NCI-H446 treated with DMSO at 0.1 percent for 48 hours (cell line): Measurements from ENCODE around the gene METAP1D.

ENCODE experiments used
- DNase-seq: peaks from one replicate; lab custom pipeline; 2025; lab: John Stamatoyannopoulos, UW

Gene METAP1D

GRCh38 chr2:172080641-172081220 lies 81.0 kb downstream of the METAP1D start:
- no peak for DNase-seq

- no peak for DNase-seq
Observed at GRCh38 chr2:172081221-172082022, 81.7 kb downstream of the METAP1D start.

DNA sequence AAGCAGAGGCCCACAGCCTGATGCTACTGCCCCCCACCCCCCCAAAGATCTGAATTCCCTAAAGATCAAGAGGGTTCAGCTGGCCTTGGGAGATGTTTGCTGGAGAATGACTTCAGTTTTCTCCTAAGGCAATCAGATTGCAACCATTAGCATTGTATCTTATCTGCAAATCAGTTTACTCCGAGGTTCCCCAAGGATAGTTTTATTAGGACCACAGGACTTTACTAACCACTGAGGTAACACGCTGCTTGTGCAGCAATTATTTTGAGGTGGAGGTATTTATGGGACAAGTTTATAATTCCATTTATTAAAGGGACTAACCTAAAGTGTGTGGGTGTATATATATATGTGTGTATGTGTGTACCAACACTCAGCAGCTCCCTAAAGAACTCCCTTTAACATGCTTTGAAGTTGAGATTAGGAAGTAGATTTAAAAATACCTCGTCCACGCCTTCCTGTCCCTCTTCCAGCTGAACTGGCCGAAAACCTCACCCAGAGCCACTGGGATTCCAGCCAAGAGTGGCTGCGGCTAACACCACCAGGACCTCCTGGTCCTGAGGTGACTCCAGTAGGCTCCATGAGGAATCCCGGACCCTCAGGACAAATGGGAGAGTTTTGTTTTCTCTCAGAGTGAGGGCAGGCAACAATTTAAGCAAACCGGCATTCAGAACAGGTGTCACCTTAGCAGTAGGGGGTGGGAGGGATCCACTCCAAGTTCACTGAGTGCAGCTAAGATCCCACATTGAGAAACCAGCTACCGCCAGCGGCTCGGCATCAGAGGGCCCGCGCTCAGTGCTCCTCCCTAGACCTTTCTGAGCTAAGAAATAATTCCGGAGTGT lies 82.6 kb downstream of the METAP1D start:
- DNase-seq = no peak

GRCh38 chr2:172082944-172083627 lies 83.3 kb downstream of the METAP1D start:
- no peak for DNase-seq

- no peak for DNase-seq
Observed at GRCh38 chr2:172083628-172084394, 84.1 kb downstream of the METAP1D start.

GRCh38 chr2:172084395-172084644 lies 84.6 kb downstream of the METAP1D start:
- no peak for DNase-seq

DNA sequence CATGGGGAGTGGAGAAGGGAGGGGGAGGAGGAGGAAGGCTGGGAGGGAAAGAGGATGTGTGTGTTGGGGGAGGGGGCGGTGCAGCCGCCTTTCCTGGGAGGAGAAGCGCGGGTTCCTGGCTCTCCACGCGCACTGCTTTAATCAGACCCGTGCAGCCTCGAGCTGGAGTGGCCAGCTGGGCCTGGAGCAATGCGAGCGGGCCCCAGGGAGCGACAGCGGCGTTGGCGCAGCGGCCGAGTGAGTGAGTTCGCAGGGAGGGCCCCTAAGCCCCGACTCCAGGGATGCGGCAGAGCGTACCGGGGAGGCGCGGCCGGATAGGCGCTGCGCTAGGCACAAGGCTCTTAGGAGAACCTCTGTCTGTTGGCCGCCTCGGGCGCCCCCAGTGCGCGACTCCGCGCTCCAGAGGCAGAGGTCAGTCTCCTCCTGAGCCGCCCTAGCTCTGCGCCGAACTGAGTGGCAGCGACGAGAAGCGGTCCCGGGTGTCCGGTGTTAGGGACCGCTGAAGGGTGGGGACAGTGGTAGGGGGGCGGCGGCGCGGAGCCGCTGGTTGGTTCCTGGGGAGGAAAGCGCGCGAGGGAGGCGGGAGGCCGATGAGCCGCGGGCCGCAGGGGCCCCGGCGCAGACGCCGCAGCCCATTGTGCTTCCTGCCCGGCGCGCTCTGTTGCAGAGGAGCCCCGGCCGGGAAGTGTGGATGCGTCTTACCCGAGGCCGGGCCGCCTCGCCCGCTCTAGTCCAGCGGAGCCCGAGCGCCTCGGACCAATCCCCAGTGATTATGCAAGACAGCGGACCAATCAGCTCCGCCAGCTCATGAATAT lies 85.1 kb downstream of the METAP1D start:
- peak; percentile 90 for DNase-seq

- DNase-seq = no peak
Observed at GRCh38 chr2:172085460-172086159, 85.9 kb downstream of the METAP1D start, which contains the start of gene DLX1. Gene DLX1 (plus strand): TSS chr2:172085507. CDS start chr2:172085678, 171 bp downstream.

DNA sequence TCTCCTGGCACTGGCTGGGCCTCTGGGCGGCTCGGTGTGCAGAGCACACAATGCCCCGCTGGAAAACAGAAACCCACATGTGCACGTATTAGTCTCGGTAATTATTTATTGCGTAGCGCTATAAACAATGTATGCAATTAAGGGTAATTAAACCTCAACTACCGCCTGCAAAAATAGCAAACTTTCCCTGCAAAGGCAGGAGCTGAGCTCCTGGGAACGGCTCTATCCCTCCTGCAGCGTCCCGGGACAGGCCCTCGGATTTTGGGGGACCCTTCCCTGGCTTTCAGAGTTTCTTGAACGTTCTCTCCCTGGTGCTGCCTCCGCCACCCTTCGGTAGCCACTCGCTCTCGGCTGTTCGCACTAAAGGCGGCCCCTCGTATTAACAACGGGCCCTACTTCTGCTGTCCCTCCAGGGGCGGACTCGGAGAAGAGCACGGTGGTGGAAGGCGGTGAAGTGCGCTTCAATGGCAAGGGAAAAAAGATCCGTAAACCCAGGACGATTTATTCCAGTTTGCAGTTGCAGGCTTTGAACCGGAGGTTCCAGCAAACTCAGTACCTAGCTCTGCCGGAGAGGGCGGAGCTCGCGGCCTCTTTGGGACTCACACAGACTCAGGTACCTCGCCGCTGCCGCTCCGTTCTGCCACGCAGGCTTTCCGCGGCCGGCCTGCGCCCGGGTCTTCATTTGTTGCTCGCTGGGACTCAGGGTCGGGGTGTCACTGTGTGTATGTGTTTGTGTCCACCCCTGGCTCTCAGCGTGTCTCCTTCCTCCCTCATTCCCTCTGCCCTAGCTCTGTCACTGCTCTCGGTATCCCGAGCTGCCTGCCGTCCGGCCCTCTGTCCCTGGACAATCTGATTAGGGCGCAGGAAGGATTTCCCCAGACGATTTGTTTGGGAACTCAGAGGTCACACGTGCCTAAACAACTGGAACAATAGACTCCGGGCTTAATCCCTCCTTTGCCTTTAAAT lies 86.8 kb downstream of the METAP1D start:
- DNase-seq = peak; percentile 12

GRCh38 chr2:172087207-172087779 lies 87.5 kb downstream of the METAP1D start:
- no peak for DNase-seq

- DNase-seq = no peak
Observed at GRCh38 chr2:172087780-172088244, 88.1 kb downstream of the METAP1D start.

GRCh38 chr2:172088245-172089004 lies 88.7 kb downstream of the METAP1D start:
- DNase-seq = no peak

DNA sequence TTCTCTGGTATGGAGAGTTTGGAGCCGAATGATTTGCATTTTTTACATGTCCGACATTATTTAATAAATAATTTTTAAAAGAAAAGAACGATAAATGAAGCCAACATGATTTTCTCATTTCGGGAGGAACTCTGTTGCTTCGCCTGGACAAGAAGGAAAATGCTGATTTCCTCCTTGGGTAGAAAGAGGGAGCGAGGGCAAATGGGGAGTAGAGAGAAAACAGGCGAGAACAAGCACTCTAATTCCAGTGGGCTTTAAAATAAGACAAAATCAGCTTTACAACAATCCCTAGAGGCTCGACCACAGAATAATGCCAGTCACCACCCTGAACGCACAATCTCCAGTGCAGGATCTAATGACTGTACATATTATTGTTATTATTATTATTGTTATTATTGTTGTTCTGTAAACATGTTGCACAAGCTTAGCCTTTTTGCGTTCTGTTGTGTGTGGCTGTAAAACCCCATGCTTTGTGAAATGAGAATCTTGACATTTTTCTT lies 89.3 kb downstream of the METAP1D start:
- DNase-seq = no peak

- no peak for DNase-seq
Observed at GRCh38 chr2:172089633-172090032, 89.9 kb downstream of the METAP1D start.

- no peak for DNase-seq
Observed at GRCh38 chr2:172090044-172090961, 90.5 kb downstream of the METAP1D start.

DNA sequence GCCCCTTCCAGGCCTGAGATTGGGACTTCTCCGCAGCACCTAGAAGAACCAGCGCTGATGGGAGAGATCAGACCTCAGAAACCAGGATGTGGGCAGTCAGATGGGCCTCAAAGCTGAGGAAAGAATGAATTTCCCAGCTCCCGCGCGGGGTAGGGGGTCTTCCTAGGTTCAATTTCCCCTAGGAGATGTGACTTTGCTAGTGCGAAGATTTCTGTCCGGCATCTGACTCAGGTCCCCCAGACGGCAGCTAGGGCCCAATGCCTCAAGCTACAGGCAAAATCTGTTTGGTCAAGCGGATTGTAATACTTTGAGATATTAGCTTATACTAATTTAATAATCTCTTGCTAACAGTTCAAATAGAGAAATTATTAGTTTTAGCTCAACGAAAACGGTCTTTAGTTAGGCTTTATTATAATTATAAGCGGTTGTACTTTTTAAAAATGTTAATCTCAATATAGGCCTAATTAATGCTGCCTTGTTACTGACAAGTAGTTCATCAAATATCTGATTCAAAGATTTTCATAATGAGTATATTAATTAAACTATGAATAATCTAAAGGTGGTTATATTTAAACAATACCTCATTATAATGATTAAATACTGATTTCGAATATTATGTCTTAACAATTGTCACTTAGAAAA lies 91.4 kb downstream of the METAP1D start:
- no peak for DNase-seq
